GM18867 (cell line): Measurements from ENCODE around the gene HSD17B7.
A peak's percentile ranks its signal among the peaks of the same experiment; 100 is the strongest.

Experiments used
- ATAC-seq: cut with Tn5 transposase; IDR thresholded peaks from one replicate; pipeline ENCODE4 v1.9.1; 2021; ENCODE audit warnings: mild to moderate bottlenecking, moderate library complexity; ENCODE audit not compliant: unreplicated experiment

HSD17B7 gene

GRCh38 chr1:162854245-162854882 lies 63.9 kb downstream of the HSD17B7 start:
- peak; percentile 91 for ATAC-seq

GRCh38 chr1:162855461-162856150 lies 65.1 kb downstream of the HSD17B7 start:
- no peak for ATAC-seq

- ATAC-seq, result no peak
These were observed 65.8 kb downstream of the HSD17B7 start for GRCh38 chr1:162856260-162856659.

- no peak for ATAC-seq
These were observed 67.3 kb downstream of the HSD17B7 start for GRCh38 chr1:162857850-162858249.

- no peak for ATAC-seq
These were observed 68.7 kb downstream of the HSD17B7 start for GRCh38 chr1:162859191-162859590.

GRCh38 chr1:162861101-162861500 lies 70.6 kb downstream of the HSD17B7 start, which contains the start of gene CCDC190:
TSS of gene CCDC190 (minus strand) at chr1:162861175. CDS start at chr1:162859646, 1,529 bp downstream.
- no peak for ATAC-seq

GRCh38 chr1:162861625-162862024 lies 71.1 kb downstream of the HSD17B7 start:
- ATAC-seq, result no peak
